RWPE1 (cell line): ENCODE results near the gene CDCP1.

ENCODE experiments used
- CTCF ChIA-PET: fragments of 350-600 bp; sonication (Branson Sonifier 250); formaldehyde crosslinking; extraction: SDS; loops from one replicate; lab custom pipeline; 2021; lab: Yijun Ruan, JAX
- POLR2A ChIA-PET: fragments of 400-600 bp; formaldehyde crosslinking; extraction: SDS; loops from one replicate; lab custom pipeline; 2020; ENCODE audit warnings: antibody characterized with exemption; ENCODE audit not compliant: low non-redundant PET; lab: Yijun Ruan, JAX
- DNase-seq: peaks from one replicate; pipeline ENCODE4 v3.0.0; 2012; ENCODE audit warnings: low spot score
- H3K27ac ChIP-seq: fragments of 450-650 bp; 2 replicates; pipeline ENCODE4 v1.5.1; 2017
- CTCF ChIP-seq: fragments of 450-650 bp; conservative IDR thresholded peaks from 2 replicates; pipeline ENCODE4 v1.5.1; 2017; ENCODE audit warnings: low read depth, mild to moderate bottlenecking

CDCP1 gene

GRCh38 chr3:45103334-45103733 is 42.8 kb downstream of the CDCP1 start:
- POLR2A ChIA-PET: no interaction called here
- DNase-seq: no peak
- CTCF ChIA-PET: no interaction called here
- no peak for TF ChIP-seq CTCF
- H3K27ac ChIP-seq: no peak overlapping the region

- no peak for DNase-seq
- POLR2A ChIA-PET: no interaction called here
- no peak overlapping the region for H3K27ac ChIP-seq
- CTCF ChIA-PET: no interaction called here
- no peak for TF ChIP-seq CTCF
Measured at GRCh38 chr3:45100981-45101407, 45.2 kb downstream of the CDCP1 start.

GRCh38 chr3:45098310-45098709 is 47.9 kb downstream of the CDCP1 start:
- no peak for TF ChIP-seq CTCF
- DNase-seq: no peak
- H3K27ac ChIP-seq: peak overlapping the region; percentile 27; the same call in 1 of the 2 replicates
- ChIA-PET CTCF (interaction anchor here (0.7 kb wide), 1 partner anchor 17 kb away, joined by 3 read pairs; no protein-coding TSS in a partner anchor), POLR2A (no interaction called here)

GRCh38 chr3:45097296-45097883 is 48.8 kb downstream of the CDCP1 start:
- POLR2A ChIA-PET: no interaction called here
- CTCF ChIA-PET: interaction anchor here (0.6 kb wide), 1 partner anchor 51 kb away, joined by 6 read pairs; no protein-coding TSS in a partner anchor
- DNase-seq: no peak
- no peak for TF ChIP-seq CTCF
- no peak overlapping the region for H3K27ac ChIP-seq

- no peak for TF ChIP-seq CTCF
- ChIA-PET POLR2A (no interaction called here), CTCF (no interaction called here)
- no peak overlapping the region for H3K27ac ChIP-seq
- DNase-seq: no peak
Measured at GRCh38 chr3:45095916-45096526, 50.2 kb downstream of the CDCP1 start.

GRCh38 chr3:45093176-45093575 is 53.0 kb downstream of the CDCP1 start:
- TF ChIP-seq CTCF: no peak
- CTCF ChIA-PET: interaction anchor here (0.7 kb wide), 1 partner anchor 57 kb away, joined by 3 read pairs; no protein-coding TSS in a partner anchor
- POLR2A ChIA-PET: no interaction called here
- no peak for DNase-seq
- H3K27ac ChIP-seq: peak overlapping the region; percentile 96
